Tibial artery (tissue), 4 donors: Measurements from ENCODE around the gene CSH2.

Source experiments
- DNase-seq, 2 donors: peaks; one replicate each; pipeline ENCODE4 v3.0.0-alpha.2; 2019
- H3K27ac ChIP-seq, 2 donors: fragments of 200-600 bp; sonication (generic) in 1 of 2; 1 replicate in 1 of 2; 2 replicates in 1 of 2; pipeline ENCODE4 v1.5.1; 2018 to 2019; ENCODE audit warnings: mild to moderate bottlenecking in 1 of 2
- H3K27me3 ChIP-seq, 2 donors: fragments of 200-600 bp; sonication (generic) in 1 of 2; one replicate each; pipeline versions ENCODE4 v1.5.1 to v1.6.0; 2016 to 2019
- H3K36me3 ChIP-seq, 3 donors: fragments of 200-600 bp; sonication (generic) in 2 of 3; one replicate each; pipeline ENCODE4 v1.5.1; 2016 to 2019; ENCODE audit warnings: mild to moderate bottlenecking in 2 of 3
- H3K4me1 ChIP-seq, 4 donors: fragments of 200-600 bp; sonication (generic) in 2 of 4; 1 replicate in 3 of 4; 2 replicates in 1 of 4; pipeline ENCODE4 v1.5.1; 2016 to 2019
- H3K4me3 ChIP-seq, 2 donors: fragments of 200-600 bp; sonication (generic) in 1 of 2; 1 replicate in 1 of 2; 2 replicates in 1 of 2; pipeline ENCODE4 v1.5.1; 2018 to 2019; ENCODE audit warnings: mild to moderate bottlenecking in 2 of 2
- H3K9me3 ChIP-seq, 3 donors: fragments of 200-600 bp; sonication (generic) in 1 of 3; one replicate each; pipeline ENCODE4 v1.5.1; 2016 to 2019
- CTCF ChIP-seq, 2 experiments: fragments of 200-600 bp in 1 of 2; fragments of 450-650 bp in 1 of 2; IDR thresholded peaks; one replicate each; pipeline ENCODE4 v1.5.1; 2017 to 2019; ENCODE audit warnings: antibody characterized with exemption in 2 of 2, mild to moderate bottlenecking in 1 of 2, moderate library complexity in 1 of 2
- intact Hi-C: fragments of 100-400 bp; cut with DNase I; formaldehyde crosslinking; loops from one replicate; pipeline ENCODE4 v1.15.0; 2023; ENCODE audit warnings: low total_unique reads

The CSH2 gene

GRCh38 chr17:63837962-63838600 lies 35.4 kb downstream of the CSH2 start:
- TF ChIP-seq CTCF (IDR thresholded peaks at IDR 0.05): no peak
- peak in 1 of 2 donors; percentile 72 for DNase-seq
- Histone ChIP-seq H3K36me3 (peaks cover 36 to 44% (median 43%) of the 10 kb centered on the region in 3 donors), H3K27me3 (no peaks in the 10 kb centered on the region), H3K4me1 (peaks cover 5 to 67% (median 52%) of the 10 kb centered on the region in 4 donors), H3K9me3 (no peaks in the 10 kb centered on the region), H3K27ac (peak overlapping the region; percentile 89 to 99), H3K4me3 (peak overlapping the region; percentile 41 to 96)
- intact Hi-C loops: loop anchor here (5.0 kb wide), 1 partner anchor 66 kb away; the partner anchor contains the start of genes CCDC47 and DDX42

GRCh38 chr17:63837480-63837879 lies 36.0 kb downstream of the CSH2 start:
- intact Hi-C loops: loop anchor here (5.0 kb wide), 1 partner anchor 65 kb away; the partner anchor contains the start of genes CCDC47 and DDX42
- H3K4me1 ChIP-seq: peaks cover 5 to 67% (median 52%) of the 10 kb centered on the region in 4 donors

GRCh38 chr17:63836811-63837210 lies 36.7 kb downstream of the CSH2 start:
- no peaks in the 10 kb centered on the region for H3K27me3 ChIP-seq
- H3K36me3 ChIP-seq: peaks cover 49 to 56% (median 56%) of the 10 kb centered on the region in 3 donors
- intact Hi-C loops: loop anchor here (5.0 kb wide), 1 partner anchor 65 kb away; the partner anchor contains the start of genes CCDC47 and DDX42
- H3K4me3 ChIP-seq: no peak overlapping the region
- no peaks in the 10 kb centered on the region for H3K9me3 ChIP-seq
- peaks cover 5 to 67% (median 52%) of the 10 kb centered on the region in 4 donors for H3K4me1 ChIP-seq
- peak overlapping the region; percentile 89 to 99 for H3K27ac ChIP-seq
- no peak for DNase-seq
- no peak for TF ChIP-seq CTCF (IDR thresholded peaks at IDR 0.05)

More at GRCh38 chr17:63837480-63837879, 36.0 kb downstream of the CSH2 start:
- peak overlapping the region; percentile 89 to 99 for H3K27ac ChIP-seq
- peak overlapping the region in 1 of 2 donors; percentile 41 for H3K4me3 ChIP-seq
- no peaks in the 10 kb centered on the region for H3K27me3 ChIP-seq
- peaks cover 42 to 50% (median 49%) of the 10 kb centered on the region in 3 donors for H3K36me3 ChIP-seq
- TF ChIP-seq CTCF (IDR thresholded peaks at IDR 0.05): no peak
- peak in 1 of 2 donors; percentile 69 for DNase-seq
- no peaks in the 10 kb centered on the region for H3K9me3 ChIP-seq

- peak overlapping the region; percentile 14 to 99 for H3K27ac ChIP-seq
Measured at GRCh38 chr17:63835167-63835720, 38.2 kb downstream of the CSH2 start.

More at GRCh38 chr17:63835167-63835720, 38.2 kb downstream of the CSH2 start:
- no peaks in the 10 kb centered on the region for H3K27me3 ChIP-seq
- DNase-seq: peak in 1 of 2 donors; percentile 55
- H3K9me3 ChIP-seq: no peaks in the 10 kb centered on the region
- H3K4me3 ChIP-seq: no peak overlapping the region
- TF ChIP-seq CTCF (IDR thresholded peaks at IDR 0.05): peak in 1 of 2 experiments; percentile 7
- peaks cover 5 to 52% (median 40%) of the 10 kb centered on the region in 4 donors for H3K4me1 ChIP-seq
- intact Hi-C loops: loop anchor here (5.0 kb wide), 1 partner anchor 63 kb away; the partner anchor contains the start of genes CCDC47 and DDX42
- peaks cover 64 to 72% (median 72%) of the 10 kb centered on the region in 3 donors for H3K36me3 ChIP-seq
